Measurements from ENCODE around the gene VDR.

DNA sequence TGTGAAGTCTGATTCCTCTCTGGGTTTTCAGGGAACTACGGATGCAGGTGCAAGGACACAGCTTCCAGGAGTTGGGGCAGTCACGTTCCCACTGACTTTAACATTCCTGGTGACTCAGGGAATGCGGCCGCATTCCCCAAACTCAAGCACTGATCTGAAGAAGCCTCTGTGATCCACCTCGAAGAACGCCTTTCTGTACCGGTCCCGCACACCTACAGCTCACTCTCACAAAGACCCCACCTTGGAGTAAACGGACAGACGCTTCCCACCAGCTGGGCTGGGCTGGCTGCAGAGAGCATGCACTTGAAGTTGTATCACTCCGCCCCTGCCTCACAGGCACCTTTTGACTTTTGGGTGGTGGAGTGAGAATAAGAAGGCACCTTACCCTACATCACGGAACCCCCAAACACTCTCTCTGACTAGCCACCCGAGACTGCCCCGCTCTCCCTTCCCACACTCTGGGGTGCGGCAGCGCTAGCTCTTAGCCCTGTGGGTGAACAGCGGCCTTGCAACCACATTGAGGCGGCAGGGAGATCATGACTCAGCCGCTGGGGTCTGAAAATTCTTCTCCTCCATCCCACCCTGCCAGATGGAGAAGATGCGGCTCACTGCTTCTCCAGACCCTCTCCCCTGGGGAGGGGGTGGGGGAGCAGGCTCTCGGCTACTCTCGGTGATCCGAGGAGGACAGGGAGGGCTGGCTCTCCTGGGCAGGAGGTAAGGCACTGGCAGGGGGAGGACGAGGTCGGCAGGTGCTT lies 61.4 kb downstream of the VDR start:
- TF ChIP-seq, protein P1, sequence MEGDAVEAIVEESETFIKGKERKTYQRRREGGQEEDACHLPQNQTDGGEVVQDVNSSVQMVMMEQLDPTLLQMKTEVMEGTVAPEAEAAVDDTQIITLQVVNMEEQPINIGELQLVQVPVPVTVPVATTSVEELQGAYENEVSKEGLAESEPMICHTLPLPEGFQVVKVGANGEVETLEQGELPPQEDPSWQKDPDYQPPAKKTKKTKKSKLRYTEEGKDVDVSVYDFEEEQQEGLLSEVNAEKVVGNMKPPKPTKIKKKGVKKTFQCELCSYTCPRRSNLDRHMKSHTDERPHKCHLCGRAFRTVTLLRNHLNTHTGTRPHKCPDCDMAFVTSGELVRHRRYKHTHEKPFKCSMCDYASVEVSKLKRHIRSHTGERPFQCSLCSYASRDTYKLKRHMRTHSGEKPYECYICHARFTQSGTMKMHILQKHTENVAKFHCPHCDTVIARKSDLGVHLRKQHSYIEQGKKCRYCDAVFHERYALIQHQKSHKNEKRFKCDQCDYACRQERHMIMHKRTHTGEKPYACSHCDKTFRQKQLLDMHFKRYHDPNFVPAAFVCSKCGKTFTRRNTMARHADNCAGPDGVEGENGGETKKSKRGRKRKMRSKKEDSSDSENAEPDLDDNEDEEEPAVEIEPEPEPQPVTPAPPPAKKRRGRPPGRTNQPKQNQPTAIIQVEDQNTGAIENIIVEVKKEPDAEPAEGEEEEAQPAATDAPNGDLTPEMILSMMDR (IDR thresholded peaks at IDR 0.05 in 8 of 11, conservative IDR thresholded peaks at IDR 0.05 in 3 of 11), result no peak
- no peak for TF ChIP-seq POLR2A (IDR thresholded peaks at IDR 0.05)

Measured in spleen (tissue), 7 donors.